NK-92 (cell line): Measurements from ENCODE around the gene ACTRT2.

Experiments used
- DNase-seq: peaks from one replicate; lab custom pipeline; 2025; ENCODE audit not compliant: unreplicated experiment; lab: John Stamatoyannopoulos, UW

The ACTRT2 gene

GRCh38 chr1:3067301-3067670, 46.0 kb downstream of the ACTRT2 start:
- DNase-seq, result no peak

- DNase-seq, result no peak
These were observed 46.6 kb downstream of the ACTRT2 start for GRCh38 chr1:3067671-3068563.

DNA sequence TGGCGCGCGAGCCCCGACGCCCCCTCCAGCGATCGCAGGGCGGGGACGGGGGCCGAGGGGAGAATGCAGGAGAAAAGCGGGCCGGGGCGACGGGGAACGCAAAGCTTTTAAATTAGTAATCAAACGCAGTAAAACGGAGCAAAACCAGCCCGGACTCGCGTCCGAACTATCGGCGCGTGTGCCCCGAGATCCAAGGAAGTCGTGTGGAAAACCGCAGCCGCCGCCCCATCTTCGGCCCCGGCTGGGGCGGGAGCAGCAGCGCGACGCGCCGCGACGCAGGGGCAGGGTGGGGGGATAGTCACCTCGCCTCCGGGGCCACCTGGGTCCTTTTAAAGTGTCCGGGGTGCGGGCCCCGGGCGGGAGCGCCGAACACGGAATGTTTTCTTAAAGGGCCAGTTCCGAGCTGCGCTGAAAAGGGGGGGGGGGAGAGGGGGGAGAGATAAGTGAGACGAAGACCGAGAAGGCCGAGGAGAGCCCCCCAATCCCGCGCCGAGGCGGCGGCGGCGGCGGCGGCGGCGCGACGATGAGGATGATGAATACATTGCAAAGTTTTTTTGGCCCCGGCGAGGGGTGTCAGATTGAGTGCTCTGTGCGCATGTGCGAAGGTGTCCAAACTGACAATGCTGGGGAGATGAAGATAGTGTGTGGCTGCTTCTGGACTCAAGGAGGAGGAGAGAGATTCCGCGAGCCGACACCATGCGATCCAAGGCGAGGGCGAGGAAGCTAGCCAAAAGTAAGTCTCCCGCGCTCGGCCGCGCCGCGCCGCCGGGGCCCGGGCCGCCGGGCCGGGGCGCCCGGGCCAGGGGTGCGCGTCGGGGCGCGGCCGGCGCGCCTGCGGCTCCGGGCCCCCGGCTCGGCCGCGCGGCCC, 47.5 kb downstream of the ACTRT2 start, which contains the start of gene PRDM16:
TSS of gene PRDM16 (plus strand) at position 640 of the 868 bp plus-strand sequence. CDS start at position 697, 57 bp downstream.
- DNase-seq, result no peak

GRCh38 chr1:3069491-3070308, 48.4 kb downstream of the ACTRT2 start:
- no peak for DNase-seq

DNA sequence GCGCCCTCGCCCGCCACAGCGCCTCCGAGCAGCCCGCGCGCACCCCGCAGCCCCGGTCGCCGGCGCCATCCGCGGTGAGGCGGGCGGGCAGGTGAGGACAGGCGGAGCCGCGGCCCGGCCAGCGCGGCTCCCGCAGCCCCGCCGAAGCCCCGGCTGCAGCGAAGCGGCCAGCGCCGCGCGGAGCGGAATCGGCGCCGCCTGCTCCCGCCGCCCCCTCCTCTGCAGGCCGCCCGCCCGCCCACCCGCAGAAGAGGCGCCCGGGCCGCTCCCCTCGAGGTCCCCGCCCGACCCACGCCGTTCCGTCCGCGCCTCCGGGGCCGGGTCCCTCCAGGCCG, 49.0 kb downstream of the ACTRT2 start:
- no peak for DNase-seq

- DNase-seq, result no peak
These were observed 49.6 kb downstream of the ACTRT2 start for GRCh38 chr1:3070644-3071564.

DNA sequence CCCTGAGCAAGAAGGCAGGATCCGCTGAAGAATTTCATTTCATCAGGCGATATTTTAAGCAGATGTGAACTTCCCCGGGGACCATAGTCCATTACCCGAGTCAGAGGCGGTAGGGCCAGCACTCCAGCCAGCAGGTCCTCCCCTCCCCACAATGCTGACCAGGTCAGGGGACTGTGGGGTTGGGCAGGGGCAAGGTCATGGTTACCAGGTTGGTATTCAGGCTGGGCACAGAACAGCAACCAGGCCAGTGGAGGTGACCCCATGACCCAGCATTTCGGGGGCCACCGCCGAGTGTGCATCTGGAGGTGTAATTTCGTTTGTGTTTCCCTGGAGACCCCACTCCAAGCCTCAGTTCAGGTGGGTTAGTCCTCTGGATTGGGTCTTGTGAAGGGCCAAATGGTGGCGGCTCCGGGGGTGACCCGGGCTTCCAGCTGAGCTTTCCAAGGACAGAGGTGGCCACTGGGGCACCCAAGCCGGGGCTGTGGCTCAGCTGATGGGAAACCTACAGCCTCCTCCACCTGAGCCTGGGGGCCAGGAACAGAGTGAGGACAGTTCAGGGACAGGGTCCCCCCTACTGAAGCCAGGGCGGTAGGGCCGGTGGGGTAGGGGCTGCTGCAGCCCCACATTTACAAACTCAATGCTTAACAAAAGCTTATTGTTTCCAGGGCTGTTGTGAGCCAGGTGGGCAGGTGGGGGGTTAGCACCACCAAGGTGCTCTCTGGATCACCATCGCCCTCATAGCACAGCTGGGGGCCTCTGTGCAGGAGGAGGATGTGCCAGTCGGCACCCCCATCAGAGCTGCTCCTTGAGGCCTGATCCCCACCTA, 50.5 kb downstream of the ACTRT2 start:
- no peak for DNase-seq
